Stimulated activated CD4-positive, alpha-beta T cell treated with anti-CD3 and anti-CD28 coated beads, TNF-alpha, amount 100 ng/mL, for 48 hours (primary cell): Measurements from ENCODE around the gene UIMC1.

ENCODE experiments used
- DNase-seq, 3 donors: peaks; one replicate each; pipeline ENCODE4 v3.0.0-alpha.2; 2020; ENCODE audit warnings: low read depth in 3 of 3

The UIMC1 gene

DNA sequence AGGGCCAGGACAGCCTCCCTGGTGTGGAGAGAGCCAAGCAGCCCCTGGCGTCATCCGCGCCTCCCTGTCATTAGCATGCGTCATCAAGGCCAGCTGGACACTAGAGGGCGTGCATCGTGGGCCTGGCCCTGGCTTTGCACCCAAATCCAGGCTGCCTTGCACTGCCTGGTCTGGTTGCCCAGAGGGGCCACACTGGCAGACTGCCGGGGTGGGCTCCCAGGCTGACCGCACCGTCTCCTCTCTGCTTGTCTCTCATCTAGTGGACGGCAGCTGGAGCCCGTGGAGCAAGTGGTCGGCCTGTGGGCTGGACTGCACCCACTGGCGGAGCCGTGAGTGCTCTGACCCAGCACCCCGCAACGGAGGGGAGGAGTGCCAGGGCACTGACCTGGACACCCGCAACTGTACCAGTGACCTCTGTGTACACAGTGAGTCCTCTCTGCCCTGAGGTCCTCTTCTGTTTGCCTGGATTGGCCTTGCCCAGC is 136.4 kb downstream of the UIMC1 start:
- no peak for DNase-seq

DNA sequence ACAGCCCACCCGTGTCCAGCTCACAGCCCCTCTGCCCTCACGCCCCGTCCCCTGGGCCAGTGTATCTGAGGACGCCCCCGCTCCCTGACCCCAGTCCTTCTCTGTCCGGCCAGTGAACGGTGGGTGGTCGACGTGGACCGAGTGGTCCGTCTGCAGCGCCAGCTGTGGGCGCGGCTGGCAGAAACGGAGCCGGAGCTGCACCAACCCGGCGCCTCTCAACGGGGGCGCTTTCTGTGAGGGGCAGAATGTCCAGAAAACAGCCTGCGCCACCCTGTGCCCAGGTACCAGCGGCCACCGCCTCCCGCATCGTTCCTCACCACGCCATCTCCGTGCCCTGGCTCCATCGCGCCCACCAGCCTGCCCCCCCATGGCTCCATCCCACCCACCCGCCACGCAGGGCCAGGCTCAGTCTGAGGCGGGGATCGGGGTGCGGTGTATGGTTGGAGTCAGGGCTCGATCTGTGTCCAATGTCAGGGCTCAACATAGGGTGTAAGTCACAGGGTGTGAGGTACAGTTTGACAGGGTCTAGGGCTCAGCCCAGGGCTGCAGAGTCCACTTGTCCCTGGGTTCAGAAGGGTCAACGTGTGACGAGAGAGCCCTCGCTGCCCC is 137.0 kb downstream of the UIMC1 start:
- DNase-seq, result no peak

DNA sequence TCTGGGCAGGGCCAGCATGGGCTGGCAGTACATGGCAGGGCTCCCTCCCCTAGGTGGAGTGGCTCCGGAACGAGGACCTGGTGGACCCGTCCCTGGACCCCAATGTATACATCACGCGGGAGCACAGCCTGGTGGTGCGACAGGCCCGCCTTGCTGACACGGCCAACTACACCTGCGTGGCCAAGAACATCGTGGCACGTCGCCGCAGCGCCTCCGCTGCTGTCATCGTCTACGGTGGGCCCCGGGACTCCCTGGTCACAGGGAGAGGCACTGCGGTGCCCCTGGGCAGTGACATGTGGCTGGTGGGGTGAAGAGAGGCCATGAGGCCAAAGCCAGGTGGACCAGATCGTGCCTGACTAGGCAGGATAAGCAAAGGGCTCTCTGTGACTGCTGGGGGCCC is 137.8 kb downstream of the UIMC1 start:
- no peak for DNase-seq

DNA sequence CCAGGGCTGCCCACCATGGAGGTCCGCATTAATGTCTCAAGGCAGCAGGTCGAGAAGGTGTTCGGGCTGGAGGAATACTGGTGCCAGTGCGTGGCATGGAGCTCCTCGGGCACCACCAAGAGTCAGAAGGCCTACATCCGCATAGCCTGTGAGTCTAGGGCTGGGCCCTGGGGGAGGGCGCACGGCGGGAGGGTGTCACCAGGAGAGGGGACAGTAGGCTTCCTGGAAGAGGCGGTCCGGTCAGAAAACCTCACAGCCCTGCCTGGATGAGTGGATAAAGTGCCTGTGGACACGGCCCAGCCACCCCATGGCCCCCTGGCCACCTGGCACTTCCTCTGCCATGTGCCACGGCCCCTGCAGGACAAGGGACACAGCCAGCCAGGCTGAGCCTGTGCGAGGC is 138.5 kb downstream of the UIMC1 start:
- DNase-seq, result no peak

DNA sequence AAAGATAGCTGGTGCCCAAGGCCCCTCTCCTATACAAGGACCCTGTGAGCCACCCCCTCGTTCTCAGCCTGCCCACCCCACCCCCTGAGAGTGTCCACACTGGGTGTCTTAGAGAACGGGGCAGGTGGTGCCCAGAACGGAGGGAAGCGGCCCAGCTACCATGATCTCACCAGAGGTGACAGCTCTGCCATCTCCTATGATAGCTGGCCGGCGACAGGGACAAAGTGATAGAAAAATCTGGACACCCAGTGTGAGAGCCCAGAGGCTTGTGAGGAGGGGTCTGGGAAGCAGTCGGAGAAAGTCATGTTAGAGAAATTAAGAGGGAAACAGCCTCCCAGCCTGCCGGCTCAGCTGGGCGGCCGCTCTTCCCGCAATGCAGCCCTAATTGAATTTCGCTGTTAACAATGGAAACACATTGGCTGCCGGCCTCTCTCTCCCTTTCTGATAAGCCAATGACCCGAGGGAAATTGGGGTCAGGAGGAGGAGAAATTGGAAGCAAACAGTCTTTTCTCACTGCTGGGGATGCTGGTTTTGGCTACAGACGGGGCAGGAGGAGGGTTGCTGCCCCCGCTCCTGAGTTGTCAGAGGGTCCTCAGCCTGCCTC is 139.8 kb downstream of the UIMC1 start:
- no peak for DNase-seq

DNA sequence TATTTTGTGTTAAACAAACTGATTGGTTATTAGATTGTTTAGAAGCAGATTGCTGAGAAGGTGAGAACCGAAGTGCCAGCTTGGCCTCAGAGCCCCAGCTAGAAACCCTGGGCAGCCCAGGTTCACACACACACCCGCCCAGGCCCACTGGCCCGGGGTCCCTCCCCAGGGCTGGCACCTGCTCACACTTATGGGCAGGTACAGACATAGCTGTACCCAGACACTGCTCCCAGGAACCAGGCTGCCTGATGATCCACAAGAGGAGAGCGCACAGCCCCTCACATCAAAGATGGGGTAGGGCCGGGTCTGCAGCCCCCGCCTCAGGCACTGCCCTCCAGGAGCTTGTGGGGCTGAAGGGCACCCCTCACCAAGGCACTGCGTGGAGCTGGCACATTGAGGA is 140.6 kb downstream of the UIMC1 start:
- DNase-seq, result no peak

DNA sequence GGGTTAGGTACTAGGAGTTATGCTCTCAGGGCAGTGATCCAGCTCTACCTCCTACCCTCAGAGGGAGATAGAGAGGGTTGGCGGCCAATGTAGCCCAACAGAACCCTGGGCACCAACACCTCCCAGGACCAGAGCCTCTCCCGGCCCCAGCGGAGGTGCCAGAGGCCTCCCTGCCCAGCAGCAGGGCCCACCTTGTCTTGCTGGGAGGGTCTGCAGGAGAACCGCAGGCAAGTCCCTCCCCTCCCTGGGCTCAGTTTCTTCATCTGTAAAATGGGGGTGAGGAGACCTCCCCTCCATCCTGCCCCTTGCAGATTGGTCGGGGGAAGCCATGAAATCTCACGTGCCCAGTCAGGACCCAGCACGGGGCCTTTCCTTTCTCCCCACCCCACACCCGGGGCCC is 141.8 kb downstream of the UIMC1 start:
- no peak for DNase-seq

DNA sequence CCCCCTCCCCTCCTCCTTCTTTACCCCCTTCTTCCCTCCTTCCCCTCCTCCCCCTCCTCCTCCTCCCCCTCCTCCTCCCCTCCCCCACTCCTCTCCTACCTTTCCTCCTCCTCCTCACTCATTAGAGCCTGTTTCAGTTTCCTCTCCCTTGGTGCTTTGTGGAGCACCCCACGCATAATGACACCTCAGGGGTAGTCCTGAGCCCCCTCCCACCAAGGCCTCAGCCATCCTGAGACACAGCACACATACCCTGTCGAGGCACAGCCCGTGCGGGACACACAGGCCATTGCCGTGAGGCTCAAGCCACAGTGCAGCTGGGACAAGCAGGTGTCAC is 142.8 kb downstream of the UIMC1 start:
- no peak for DNase-seq

DNA sequence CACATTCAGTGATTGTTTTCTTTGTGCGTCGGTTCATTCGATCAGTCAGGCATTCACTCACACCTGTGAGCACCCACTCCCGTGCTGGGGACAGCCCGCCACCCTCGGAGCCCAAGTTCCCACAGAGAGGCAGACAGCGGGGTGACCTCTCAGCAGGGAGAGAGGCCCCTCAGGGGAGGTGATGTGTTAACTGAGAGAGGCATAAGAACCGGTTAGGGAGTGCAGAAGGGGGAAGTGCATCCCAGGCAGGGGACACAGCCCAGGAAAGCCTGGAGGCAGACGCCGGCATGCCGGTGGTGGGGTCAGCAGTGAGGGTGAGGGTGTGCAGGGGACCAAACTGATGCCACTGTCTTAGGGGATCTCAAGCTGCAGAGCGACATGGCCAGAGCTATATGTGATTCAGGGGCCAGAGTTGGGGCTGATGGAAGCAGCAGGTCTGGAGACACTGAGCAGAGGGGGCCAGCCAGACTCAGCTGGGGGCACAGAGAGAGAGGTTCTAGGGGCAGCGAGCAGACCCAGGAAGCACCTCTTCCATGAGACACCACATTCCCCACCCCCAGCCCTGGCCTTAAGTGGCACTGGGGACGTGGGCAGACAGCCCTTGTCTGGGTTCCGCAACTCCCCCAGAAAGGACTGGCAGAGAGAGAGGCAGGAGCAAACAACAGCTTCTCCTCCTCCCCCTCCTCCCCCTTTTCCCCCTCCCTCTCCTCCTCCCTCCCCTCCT is 143.4 kb downstream of the UIMC1 start:
- DNase-seq, result no peak

DNA sequence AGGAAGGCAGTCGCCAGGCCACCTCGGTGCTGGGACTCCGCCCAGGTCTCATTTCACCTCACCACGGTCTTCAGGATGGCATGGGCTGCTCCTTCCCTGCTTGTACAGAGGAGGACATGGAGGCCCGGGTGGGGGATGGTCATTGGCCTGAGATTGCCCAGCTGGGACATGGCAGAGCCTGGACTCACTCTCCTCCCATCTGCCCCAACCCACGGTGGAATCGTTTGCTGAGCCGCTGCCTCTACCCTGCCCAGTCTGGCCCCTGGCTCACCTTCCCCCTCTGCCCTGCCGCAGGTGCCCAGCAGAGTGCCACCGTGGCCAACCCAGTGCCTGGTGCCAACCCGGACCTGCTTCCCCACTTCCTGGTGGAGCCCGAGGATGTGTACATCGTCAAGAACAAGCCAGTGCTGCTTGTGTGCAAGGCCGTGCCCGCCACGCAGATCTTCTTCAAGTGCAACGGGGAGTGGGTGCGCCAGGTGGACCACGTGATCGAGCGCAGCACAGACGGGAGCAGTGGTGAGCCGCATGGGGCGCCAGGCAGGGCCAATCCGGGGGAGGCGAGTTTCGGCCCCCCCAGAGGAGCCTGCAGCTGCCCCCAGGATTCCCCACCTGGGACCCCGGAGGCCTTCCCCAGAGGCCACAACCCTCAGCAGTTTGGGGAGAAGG is 144.1 kb downstream of the UIMC1 start:
- no peak for DNase-seq

DNA sequence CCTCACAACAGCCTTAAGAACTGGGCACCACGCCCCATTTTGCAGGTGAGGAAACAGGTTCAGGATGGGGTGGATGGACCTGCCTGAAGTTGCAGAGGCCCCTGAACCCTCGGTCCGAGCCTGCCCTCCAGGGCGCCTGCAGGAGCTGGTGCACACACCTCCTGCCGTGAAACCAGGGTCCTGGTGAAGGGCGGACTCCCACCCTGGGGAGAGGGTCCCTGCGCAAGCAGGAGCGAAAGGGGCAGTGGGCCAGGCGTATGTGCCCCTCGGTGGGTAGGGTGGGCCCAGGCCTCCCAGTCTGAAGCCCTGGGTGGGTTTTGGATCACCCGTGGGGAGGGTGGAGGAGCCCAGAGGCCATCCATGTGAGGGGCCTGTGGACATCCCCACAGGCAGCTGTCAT is 145.3 kb downstream of the UIMC1 start:
- DNase-seq, result no peak

DNA sequence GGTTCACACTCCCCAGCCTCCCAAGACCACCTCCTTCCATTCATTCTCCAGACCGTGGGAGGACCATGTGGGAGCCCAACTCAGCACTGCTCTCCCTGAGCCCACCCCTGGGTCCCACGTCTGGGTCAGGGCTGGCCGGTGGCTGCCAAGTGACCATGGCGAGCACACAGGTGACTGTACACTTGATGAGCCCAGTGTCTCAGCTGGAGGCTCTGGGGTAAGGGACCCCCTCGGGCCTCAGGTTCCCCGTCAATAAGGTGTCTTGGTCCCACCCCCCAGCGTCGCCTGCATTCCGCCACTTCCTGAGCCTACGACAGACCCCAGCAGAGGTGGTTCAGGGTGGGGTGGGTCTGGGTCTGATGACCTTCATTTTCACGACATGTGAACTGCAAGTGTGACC is 146.2 kb downstream of the UIMC1 start:
- no peak for DNase-seq

DNA sequence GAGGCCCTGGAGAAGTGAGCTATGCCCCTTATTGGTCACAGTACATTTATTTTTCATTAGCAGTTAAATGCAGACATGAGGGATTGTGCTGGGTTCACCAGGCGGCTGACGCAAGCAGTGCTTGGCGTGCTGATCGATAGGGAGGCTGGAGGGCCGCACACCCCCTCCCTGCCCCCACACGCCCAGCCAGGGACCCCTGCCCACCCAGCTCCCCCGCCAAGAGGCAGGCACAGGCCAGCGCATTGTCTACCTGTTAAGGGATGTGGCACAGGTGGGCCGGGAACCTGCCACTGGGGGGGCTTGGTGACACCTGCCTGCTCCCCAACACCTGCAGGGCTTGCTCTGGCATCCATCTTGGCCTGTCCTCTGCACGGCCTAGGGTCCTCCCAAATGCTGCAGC is 146.7 kb downstream of the UIMC1 start:
- no peak for DNase-seq

DNA sequence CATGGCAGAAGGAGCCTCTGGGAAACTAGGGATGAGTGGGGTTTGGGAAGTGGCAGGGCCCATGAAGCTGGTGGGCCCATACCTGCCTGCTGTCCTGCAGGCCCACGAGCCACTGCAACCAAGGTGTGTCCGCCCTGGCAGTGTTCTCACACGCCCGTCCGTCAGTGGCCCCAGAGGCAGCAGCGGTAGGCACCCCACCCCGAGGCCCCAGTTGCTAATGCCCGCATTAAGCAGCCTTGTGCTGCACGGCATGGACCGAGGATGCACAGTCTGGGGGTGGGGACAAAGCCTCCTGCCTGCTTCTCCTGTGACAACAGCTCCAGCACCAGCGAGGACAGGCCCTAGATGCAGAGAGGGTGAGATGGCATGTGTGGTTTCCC is 148.7 kb downstream of the UIMC1 start:
- DNase-seq, result no peak

DNA sequence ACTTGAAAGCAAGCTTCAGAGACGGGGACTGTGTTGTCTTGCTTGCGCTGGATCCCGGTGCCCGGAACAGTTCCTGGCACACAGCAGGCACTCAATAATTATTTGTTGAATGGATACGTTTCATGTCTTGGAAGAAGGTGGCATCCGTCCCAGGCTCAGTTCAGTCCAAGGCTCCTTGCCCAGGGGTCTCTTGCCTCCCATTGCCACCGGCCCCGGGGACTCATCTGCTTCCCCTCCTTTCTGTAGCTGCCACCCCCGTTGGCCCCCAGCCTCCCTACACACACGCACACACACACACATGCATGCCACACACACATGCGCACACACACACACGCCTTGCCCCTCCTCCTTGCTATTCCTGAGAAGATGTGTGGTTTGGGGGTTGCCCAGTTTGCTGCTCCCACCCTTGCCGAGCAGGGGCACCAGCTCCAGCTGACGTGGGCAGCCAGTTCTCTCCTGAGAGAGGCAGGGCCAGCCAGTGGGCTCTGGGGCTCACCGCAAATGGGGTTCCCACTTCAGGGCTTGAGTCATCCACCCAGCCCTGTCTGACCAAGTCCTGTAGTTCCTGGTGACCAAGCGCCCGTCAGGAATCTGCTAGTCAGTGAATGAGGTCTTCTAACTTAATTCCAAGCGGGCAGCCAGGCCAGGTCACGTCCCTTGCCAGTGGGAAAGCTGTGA is 149.2 kb downstream of the UIMC1 start:
- DNase-seq, result no peak

DNA sequence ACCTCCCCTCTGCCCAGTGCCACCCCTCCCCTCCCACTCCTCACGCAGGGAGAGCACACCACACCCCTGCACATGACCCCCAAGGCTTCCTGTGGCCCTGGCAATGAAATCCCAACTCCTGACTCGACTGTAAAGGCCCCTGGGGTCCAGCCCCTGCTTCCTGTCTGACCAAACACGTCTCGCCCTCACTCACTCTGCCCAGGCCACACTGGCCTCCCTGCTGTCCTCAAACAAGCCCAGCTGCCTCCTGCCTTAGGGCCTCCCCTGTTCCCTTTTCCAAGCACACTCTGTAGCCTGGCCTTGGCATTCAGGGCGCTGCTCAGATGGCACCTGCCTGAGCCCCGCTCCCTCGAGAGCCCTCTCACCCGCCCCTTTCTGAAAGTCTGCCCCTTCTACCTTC is 149.8 kb downstream of the UIMC1 start:
- DNase-seq, result no peak

DNA sequence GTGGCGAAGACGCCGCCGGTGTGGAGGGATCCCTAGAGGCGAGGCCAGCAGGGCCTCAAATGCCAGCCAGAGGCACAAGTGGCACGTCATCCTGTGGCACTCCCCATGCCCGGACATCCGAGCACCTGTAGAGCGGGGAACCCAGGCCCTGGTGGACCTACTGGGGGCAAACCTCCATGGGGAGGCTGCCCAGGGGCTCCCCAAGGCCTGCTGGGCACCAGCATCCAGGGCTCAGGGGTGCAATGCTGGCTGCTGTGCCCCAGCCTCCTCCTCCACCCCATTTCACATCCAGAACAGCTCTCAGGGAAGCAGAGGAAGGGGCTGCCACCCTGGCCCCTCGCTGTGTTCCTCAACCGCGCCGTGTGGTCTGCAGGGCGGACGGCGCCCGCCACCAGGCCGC is 151.0 kb downstream of the UIMC1 start:
- DNase-seq, result no peak
